H1 (cell line): ENCODE data around the gene AOAH. TPM values are rescaled to one million over a fixed set of nuclear protein-coding genes. Genes with fewer than 3 reads are reported as not detected.

ENCODE experiments used
- CTCF ChIA-PET: fragments of 300-600 bp; sonication (Branson Sonifier 250); formaldehyde crosslinking; loops from one replicate; lab custom pipeline; 2021; ENCODE audit not compliant: partially characterized antibody; lab: Charles Lee
- POLR2A ChIA-PET: fragments of 300-600 bp; sonication (Branson Sonifier 250); formaldehyde crosslinking; loops from one replicate; lab custom pipeline; 2021; ENCODE audit warnings: inconsistent platforms; ENCODE audit not compliant: partially characterized antibody; lab: Charles Lee
- DNase-seq, 2 experiments: peaks; one replicate each; pipeline versions ENCODE4 v3.0.0 to v3.0.0-alpha.2; 2010 to 2022; ENCODE audit warnings: low spot score in 2 of 2, low read depth in 1 of 2, mixed read lengths in 1 of 2
- FAIRE-seq: peaks from 2 replicates; lab custom pipeline; 2011; peaks lifted over from hg19 to GRCh38; lab: Jason Lieb, UNC
- H2AFZ ChIP-seq: 2 replicates; pipeline ENCODE4 v1.8.1; 2012; ENCODE audit warnings: low read length, inconsistent platforms
- H2AK5ac ChIP-seq: 2 replicates; pipeline ENCODE4 v1.6.1; 2013; ENCODE audit warnings: low read depth, low read length
- H2BK120ac ChIP-seq: replicated peaks from 2 replicates; pipeline ENCODE3; 2013; ENCODE audit warnings: low read depth, low read length, inconsistent platforms
- H2BK12ac ChIP-seq: 2 replicates; pipeline ENCODE4 v1.6.1; 2013; ENCODE audit warnings: low read depth, low read length
- H2BK15ac ChIP-seq: 2 replicates; pipeline ENCODE4 v1.6.1; 2013; ENCODE audit warnings: low read length
- H2BK20ac ChIP-seq: 2 replicates; pipeline ENCODE4 v1.6.1; 2013; ENCODE audit warnings: low read length
- H2BK5ac ChIP-seq: 2 replicates; pipeline ENCODE4 v1.6.1; 2013; ENCODE audit warnings: low read depth, low read length
- H3K14ac ChIP-seq: 2 replicates; pipeline ENCODE4 v1.6.1; 2013; ENCODE audit warnings: inconsistent platforms; ENCODE audit not compliant: insufficient read length
- H3K18ac ChIP-seq: 2 replicates; pipeline ENCODE4 v1.6.1; 2013; ENCODE audit warnings: low read length; ENCODE audit errors: extremely low read depth
- H3K23ac ChIP-seq: 2 replicates; pipeline ENCODE4 v1.6.1; 2013; ENCODE audit warnings: inconsistent platforms; ENCODE audit not compliant: insufficient read length
- H3K23me2 ChIP-seq: 2 replicates; pipeline ENCODE4 v1.6.1; 2013; ENCODE audit warnings: low read depth, low read length
- H3K27ac ChIP-seq: 2 replicates; pipeline ENCODE4 v1.6.1; 2011; ENCODE audit warnings: low read depth, low read length, inconsistent platforms
- H3K27me3 ChIP-seq, 4 experiments: replicated peaks in 1 of 4; 1 replicate in 1 of 4; 2 replicates in 3 of 4; pipeline versions ENCODE4 v1.6.1 to v1.8.1; 2011 to 2013; ENCODE audit warnings: low read length in 3 of 4, mild to moderate bottlenecking in 3 of 4, inconsistent platforms in 2 of 4, mixed read lengths in 2 of 4, moderate library complexity in 1 of 4; ENCODE audit not compliant: control insufficient read depth in 3 of 4, insufficient read depth in 3 of 4; ENCODE audit errors: extremely low read depth in 1 of 4
- H3K36me3 ChIP-seq, 4 experiments: 2 replicates each; pipeline versions ENCODE4 v1.6.1 to v1.8.1; 2011 to 2013; ENCODE audit warnings: mild to moderate bottlenecking in 4 of 4, low read length in 3 of 4, moderate library complexity in 2 of 4, control low read depth in 1 of 4, inconsistent platforms in 1 of 4; ENCODE audit not compliant: insufficient read depth in 4 of 4, control insufficient read depth in 2 of 4
- H3K4ac ChIP-seq: replicated peaks from 2 replicates; pipeline ENCODE3; 2013; ENCODE audit warnings: low read length, low read depth, mixed read lengths, inconsistent platforms; ENCODE audit not compliant: insufficient read length
- H3K4me1 ChIP-seq, 4 experiments: replicated peaks in 1 of 4; 1 replicate in 1 of 4; 2 replicates in 3 of 4; pipeline versions ENCODE4 v1.6.1 to v1.8.1; 2011 to 2013; ENCODE audit warnings: low read length in 3 of 4, inconsistent platforms in 2 of 4, mixed read lengths in 1 of 4; ENCODE audit not compliant: insufficient read depth in 4 of 4, control insufficient read depth in 3 of 4
- H3K4me2 ChIP-seq, 2 experiments: 2 replicates each; pipeline versions ENCODE4 v1.6.1 to v1.8.1; 2011 to 2013; ENCODE audit warnings: low read depth in 2 of 2, low read length in 2 of 2, control low read depth in 1 of 2, inconsistent platforms in 1 of 2, mild to moderate bottlenecking in 1 of 2; ENCODE audit not compliant: insufficient read depth in 1 of 2
- H3K4me3 ChIP-seq, 4 experiments: fragments of 200-600, 300-600 bp in 1 of 4; sonication (generic), shearing (Covaris generic), sonication (Bioruptor Twin) in 1 of 4; 2 replicates each; pipeline versions ENCODE4 v1.5.1 to v1.8.1; 2011 to 2016; ENCODE audit warnings: low read length in 4 of 4, low read depth in 3 of 4, control low read depth in 2 of 4, inconsistent platforms in 2 of 4, mild to moderate bottlenecking in 2 of 4, mixed read lengths in 1 of 4, moderate library complexity in 1 of 4; ENCODE audit not compliant: insufficient read depth in 2 of 4; ENCODE audit errors: extremely low read depth in 1 of 4
- H3K56ac ChIP-seq: replicated peaks from 2 replicates; pipeline ENCODE3; 2013; ENCODE audit warnings: low read depth, mild to moderate bottlenecking, mixed read lengths, low read length, inconsistent platforms; ENCODE audit not compliant: insufficient read length
- H3K79me1 ChIP-seq: 2 replicates; pipeline ENCODE4 v1.6.1; 2013; ENCODE audit warnings: low read depth, low read length, control low read depth
- H3K79me2 ChIP-seq, 2 experiments: 2 replicates each; pipeline versions ENCODE4 v1.6.1 to v1.8.1; 2012 to 2013; ENCODE audit warnings: low read length in 2 of 2, mild to moderate bottlenecking in 2 of 2, inconsistent platforms in 1 of 2; ENCODE audit not compliant: insufficient read depth in 2 of 2, control insufficient read depth in 1 of 2
- H3K9ac ChIP-seq, 4 experiments: replicated peaks in 1 of 4; 1 replicate in 1 of 4; 2 replicates in 3 of 4; pipeline versions ENCODE4 v1.6.1 to v1.8.1; 2011 to 2013; ENCODE audit warnings: low read depth in 3 of 4, low read length in 3 of 4, control low read depth in 2 of 4, mild to moderate bottlenecking in 2 of 4, moderate library complexity in 2 of 4, inconsistent platforms in 1 of 4; ENCODE audit errors: extremely low read depth in 1 of 4
- H3K9me3 ChIP-seq, 2 experiments: 2 replicates each; pipeline versions ENCODE4 v1.6.1 to v1.8.1; 2012 to 2013; ENCODE audit warnings: mild to moderate bottlenecking in 2 of 2, moderate library complexity in 2 of 2, control low read depth in 1 of 2, inconsistent platforms in 1 of 2, low read depth in 1 of 2, low read length in 1 of 2, mixed read lengths in 1 of 2; ENCODE audit not compliant: insufficient read depth in 2 of 2
- H4K20me1 ChIP-seq, 2 experiments: replicated peaks in 1 of 2; 2 replicates each; pipeline versions ENCODE3 to v1.8.1; 2011 to 2013; ENCODE audit warnings: inconsistent platforms in 2 of 2, low read length in 2 of 2, mild to moderate bottlenecking in 1 of 2; ENCODE audit not compliant: insufficient read depth in 2 of 2, control insufficient read depth in 1 of 2
- H4K5ac ChIP-seq: 2 replicates; pipeline ENCODE4 v1.6.1; 2013; ENCODE audit warnings: low read length, low read depth, mixed read lengths, inconsistent platforms; ENCODE audit not compliant: insufficient read length
- H4K8ac ChIP-seq: 2 replicates; pipeline ENCODE4 v1.8.0; 2013; ENCODE audit warnings: mild to moderate bottlenecking, moderate library complexity, low read length, inconsistent platforms; ENCODE audit not compliant: insufficient read depth; ENCODE audit errors: extremely low read depth
- H4K91ac ChIP-seq: replicated peaks from 2 replicates; pipeline ENCODE3; 2013; ENCODE audit warnings: low read length, mixed read lengths, inconsistent platforms; ENCODE audit not compliant: insufficient read length
- ATF2 ChIP-seq: IDR thresholded peaks from 2 replicates; pipeline ENCODE4 v1.6.1; 2012; ENCODE audit warnings: low read length, inconsistent platforms
- CEBPB ChIP-seq: IDR thresholded peaks from 2 replicates; pipeline ENCODE4 v1.6.1; 2012; ENCODE audit warnings: low read depth, low read length
- CREB1 ChIP-seq: IDR thresholded peaks from 2 replicates; pipeline ENCODE4 v1.6.1; 2012; ENCODE audit warnings: inconsistent platforms
- EGR1 ChIP-seq: IDR thresholded peaks from 2 replicates; pipeline ENCODE4 v1.6.1; 2011; ENCODE audit warnings: low read depth, low read length, borderline replicate concordance
- HDAC6 ChIP-seq: IDR thresholded peaks from one replicate; pipeline ENCODE4 v1.7.1; 2012; ENCODE audit warnings: low read depth, mild to moderate bottlenecking, inconsistent platforms, low read length, moderate library complexity
- NRF1 ChIP-seq: IDR thresholded peaks from 2 replicates; pipeline ENCODE4 v1.6.1; 2011; ENCODE audit warnings: mild to moderate bottlenecking, low read depth, low read length, improper control_type of control experiment
- PHF8 ChIP-seq: fragments of 200-600 bp; sonication (generic); conservative IDR thresholded peaks from 2 replicates; pipeline ENCODE4 v1.7.1; 2012; ENCODE audit warnings: low read depth, mild to moderate bottlenecking, inconsistent platforms, low read length, moderate library complexity
- POLR2A ChIP-seq, 2 experiments: IDR thresholded peaks; 1 replicate in 1 of 2; 2 replicates in 1 of 2; pipeline ENCODE4 v1.6.1; 2011; ENCODE audit warnings: low read depth in 2 of 2, low read length in 2 of 2, mild to moderate bottlenecking in 2 of 2; ENCODE audit errors: control extremely low read depth in 1 of 2
- POU5F1 ChIP-seq: IDR thresholded peaks from 2 replicates; pipeline ENCODE4 v1.6.1; 2011; ENCODE audit warnings: low read depth, mild to moderate bottlenecking, low read length, moderate library complexity
- RBBP5 ChIP-seq: IDR thresholded peaks from 2 replicates; pipeline ENCODE4 v1.7.1; 2012; ENCODE audit warnings: low read depth, mild to moderate bottlenecking, inconsistent platforms, low read length, moderate library complexity, borderline replicate concordance
- TAF7 ChIP-seq: optimal IDR thresholded peaks from 2 replicates; pipeline ENCODE3; 2011; ENCODE audit warnings: low read depth, mild to moderate bottlenecking, inconsistent platforms, low read length, moderate library complexity, borderline replicate concordance
- WGBS, 2 experiments: shearing (Covaris generic) in 1 of 2; methylation state at CpG; one replicate each; pipeline versions ENCODE4 v1.1.6 to v1.1.7; 2013 to 2015; ENCODE audit warnings: low lambda C conversion rate in 2 of 2, mixed read lengths in 2 of 2, inconsistent platforms in 1 of 2, low coverage in 1 of 2, missing lambda C conversion rate in 1 of 2; ENCODE audit not compliant: insufficient replicate concordance in 2 of 2, insufficient coverage in 1 of 2, insufficient read length in 1 of 2; ENCODE audit errors: extremely low coverage in 1 of 2, missing lambda C conversion rate in 1 of 2; 5-methylcytosine and 5-hydroxymethylcytosine counted together
- polyA plus RNA-seq, 7 experiments: library from polyadenylated mRNA; depleted of rRNA in 3 of 7; stranded (reverse) in 5 of 7; unstranded in 2 of 7; fragments of >200 nt in 5 of 7; fragments of 200-250 nt in 2 of 7; gene quantifications; 1 replicate in 5 of 7; 2 replicates in 1 of 7; 4 replicates in 1 of 7; pipeline versions ENCODE4 v1.2.1 to v1.2.3, GENCODE V29; 2011 to 2013; ENCODE audit warnings: missing spikeins in 2 of 7, mixed read lengths in 2 of 7
- total RNA-seq: library from RNA; stranded (reverse); fragmentation: NEBNext Ultra II Directional; extraction: Animal tissue kit (Norgen Biotek cat#: 25700); gene quantifications from 2 replicates; pipeline ENCODE4 v1.2.1, GENCODE V29; 2021

AOAH gene
- total and polyA plus RNA-seq, 2 of the 8 experiments (the other 6 are each of a cell fraction or from before 2014, with no cell fraction given) = 0.08 TPM; not detected in 1

DNA sequence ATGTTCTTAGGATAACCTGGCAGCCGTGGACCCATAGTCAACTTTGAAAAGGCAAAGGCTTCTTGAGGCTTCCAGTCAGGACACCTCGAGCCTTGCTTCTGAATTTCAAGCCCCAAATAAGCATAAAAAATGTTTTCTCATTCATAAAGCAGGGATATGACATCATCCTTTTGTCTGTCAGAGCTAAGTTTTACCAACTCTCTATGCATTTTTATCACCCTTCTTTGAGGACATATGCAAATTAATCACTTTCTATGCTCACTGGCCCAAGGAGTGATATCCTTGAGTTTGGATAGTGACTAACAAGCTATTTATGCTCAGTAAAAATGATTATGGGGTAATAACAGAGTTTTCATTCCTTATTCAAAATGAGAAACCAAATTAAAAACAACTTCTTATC lies 175.3 kb downstream of the AOAH start:
- no peak overlapping the region for H4K5ac ChIP-seq
- H3K9me3 ChIP-seq = no peaks in the 10 kb centered on the region
- no peaks in the 10 kb centered on the region for H3K79me2 ChIP-seq
- ChIA-PET CTCF (no interaction called here), POLR2A (interaction anchor here (1.2 kb wide), 1 partner anchor 19 kb away, joined by 3 read pairs; no protein-coding TSS in a partner anchor)
- H3K27me3 ChIP-seq = no peaks in the 10 kb centered on the region
- no peaks in the 10 kb centered on the region for H4K20me1 ChIP-seq
- H3K4me3 ChIP-seq = no peak overlapping the region
- H3K56ac ChIP-seq = no peak overlapping the region
- no peak overlapping the region for H2AFZ ChIP-seq
- no peak overlapping the region for H2AK5ac ChIP-seq
- no peak for FAIRE-seq
- no peak for TF ChIP-seq EGR1
- TF ChIP-seq ATF2 = no peak
- no peak for TF ChIP-seq TAF7
- TF ChIP-seq POU5F1 = no peak
- TF ChIP-seq PHF8 = no peak
- no peak for TF ChIP-seq POLR2A (IDR thresholded peaks at IDR 0.05; ENCODE audit: control extremely low read depth in 1 of 2, low read depth in 2 of 2, low read length in 2 of 2)
- no peak for TF ChIP-seq HDAC6
- no peak for TF ChIP-seq CEBPB
- TF ChIP-seq CREB1 = no peak
- TF ChIP-seq NRF1 = no peak
- no peak for TF ChIP-seq RBBP5
- H2BK12ac ChIP-seq = no peak overlapping the region
- no peaks in the 10 kb centered on the region for H3K36me3 ChIP-seq
- no peak overlapping the region for H3K9ac ChIP-seq
- no peaks in the 10 kb centered on the region for H3K79me1 ChIP-seq
- H3K4me1 ChIP-seq = peaks cover 0 to 4% (median 0%) of the 10 kb centered on the region in 4 experiments; a peak in 2 of 7 replicates
- DNase-seq = no peak
- H3K14ac ChIP-seq = no peak overlapping the region
- H3K27ac ChIP-seq = no peak overlapping the region
- H2BK15ac ChIP-seq = no peak overlapping the region
- H3K4me2 ChIP-seq = no peak overlapping the region
- no peak overlapping the region for H3K23ac ChIP-seq
- H2BK20ac ChIP-seq = no peak overlapping the region
- no peak overlapping the region for H4K8ac ChIP-seq
- WGBS, 2 experiments = 90% methylated on average over 2 of the region's 2 CpGs; no CpG with 5 or more reads in 1 of the 2 experiments
- H2BK120ac ChIP-seq = no peak overlapping the region
- H3K23me2 ChIP-seq = no peaks in the 10 kb centered on the region; the same call in 1 of the 2 replicates
- no peak overlapping the region for H4K91ac ChIP-seq
- H3K4ac ChIP-seq = no peak overlapping the region
- no peak overlapping the region for H2BK5ac ChIP-seq
- no peak overlapping the region for H3K18ac ChIP-seq
